ENCODE results near the gene FKBP10. TPM values are rescaled to one million over a fixed set of nuclear protein-coding genes. Genes with fewer than 3 reads are reported as not detected.

Gene FKBP10
- total RNA-seq, 1 experiment from 2014 or later = 112 TPM

- Mint-ChIP-seq H3K9me3 (ENCODE audit: unreplicated experiment) (no peaks in the 10 kb centered on the region), H3K36me3 (ENCODE audit: insufficient read depth, unreplicated experiment) (peaks cover 44% of the 10 kb centered on the region), H3K27ac (ENCODE audit: unreplicated experiment) (peak overlapping the region; percentile 83), H3K27me3 (ENCODE audit: insufficient read depth, unreplicated experiment) (no peaks in the 10 kb centered on the region), H3K4me3 (ENCODE audit: unreplicated experiment) (peak overlapping the region; percentile 67), H3K4me1 (ENCODE audit: low read depth, unreplicated experiment) (peaks cover 53% of the 10 kb centered on the region)
- POLR2A ChIA-PET = interaction anchor here (0.5 to 2.5 kb wide), 6 partner anchors 9 to 208 kb away, joined by 3 to 44 read pairs (median 3); partner anchors contain the start of gene JUP
- H3K27me3 ChIP-seq (replicated peaks; ENCODE audit: control insufficient read depth, insufficient read depth, low read length) = no peaks in the 10 kb centered on the region
- intact Hi-C loops (cut with micrococcal nuclease; ENCODE audit: unreplicated experiment) = loop anchor here (1.0 kb wide), 1 partner anchor 8 kb away; the partner anchor contains the start of gene JUP
- no peak for TF ChIP-seq CTCF (IDR thresholded peaks at IDR 0.05; ENCODE audit: insufficient read depth in 1 of 2, low read depth in 1 of 2, low read length in 1 of 2, severe bottlenecking in 1 of 2, unreplicated experiment in 1 of 2)
- no TSS peak for BruUV-seq (replicated peaks)
- no peaks in the 10 kb centered on the region for H3K36me3 ChIP-seq (ENCODE audit: control insufficient read depth, insufficient read depth, low read length)
- CTCF ChIA-PET = interaction anchor here (0.5 to 4.4 kb wide), 5 partner anchors 9 to 71 kb away, joined by 3 to 45 read pairs (median 5); partner anchors contain the start of genes JUP, KLHL11 and P3H4
- H3K4me3 ChIP-seq (ENCODE audit: low read depth, low read length) = no peak overlapping the region
- no peaks in the 10 kb centered on the region for H3K9me3 ChIP-seq
- H3K4me1 ChIP-seq = peaks cover 62% of the 10 kb centered on the region
- DNase-seq = no peak
These were observed 18.2 kb upstream of the FKBP10 start for GRCh38 chr17:41794540-41794975.

GRCh38 chr17:41796121-41796895, 16.5 kb upstream of the FKBP10 start:
- Histone ChIP-seq H3K4me3 (ENCODE audit: low read depth, low read length) (no peak overlapping the region), H3K9me3 (no peaks in the 10 kb centered on the region), H3K36me3 (ENCODE audit: control insufficient read depth, insufficient read depth, low read length) (no peaks in the 10 kb centered on the region), H3K4me1 (peaks cover 75% of the 10 kb centered on the region), H3K27me3 (replicated peaks; ENCODE audit: control insufficient read depth, insufficient read depth, low read length) (no peaks in the 10 kb centered on the region)
- ChIA-PET CTCF (interaction anchor here (0.6 to 4.4 kb wide), 2 partner anchors 11 to 94 kb away, joined by 4 to 45 read pairs; partner anchors contain the start of gene JUP), POLR2A (interaction anchor here (1.2 kb wide), 1 partner anchor 10 kb away, joined by 13 read pairs; the partner anchor contains the start of gene JUP)
- H3K27me3 Mint-ChIP-seq (ENCODE audit: insufficient read depth, unreplicated experiment) = no peaks in the 10 kb centered on the region
- DNase-seq = peak; percentile 51 to 84
- H3K4me3 Mint-ChIP-seq (ENCODE audit: unreplicated experiment) = peak overlapping the region; percentile 16
- TF ChIP-seq CTCF (IDR thresholded peaks at IDR 0.05; ENCODE audit: insufficient read depth in 1 of 2, low read depth in 1 of 2, low read length in 1 of 2, severe bottlenecking in 1 of 2, unreplicated experiment in 1 of 2) = no peak
- no TSS peak for BruUV-seq (replicated peaks)
- no peaks in the 10 kb centered on the region for H3K9me3 Mint-ChIP-seq (ENCODE audit: unreplicated experiment)
- peak overlapping the region; percentile 83 for H3K27ac Mint-ChIP-seq (ENCODE audit: unreplicated experiment)
- intact Hi-C loops (cut with micrococcal nuclease; ENCODE audit: unreplicated experiment) = no loop called here
- peaks cover 63% of the 10 kb centered on the region for H3K4me1 Mint-ChIP-seq (ENCODE audit: low read depth, unreplicated experiment)
- peaks cover 54% of the 10 kb centered on the region for H3K36me3 Mint-ChIP-seq (ENCODE audit: insufficient read depth, unreplicated experiment)

- no peak overlapping the region for H3K4me3 ChIP-seq (ENCODE audit: low read depth, low read length)
- Mint-ChIP-seq H3K27ac (ENCODE audit: unreplicated experiment) (peak overlapping the region; percentile 99), H3K9me3 (ENCODE audit: unreplicated experiment) (no peaks in the 10 kb centered on the region), H3K4me3 (ENCODE audit: unreplicated experiment) (no peak overlapping the region), H3K4me1 (ENCODE audit: low read depth, unreplicated experiment) (peaks cover 59% of the 10 kb centered on the region), H3K36me3 (ENCODE audit: insufficient read depth, unreplicated experiment) (peaks cover 61% of the 10 kb centered on the region), H3K27me3 (ENCODE audit: insufficient read depth, unreplicated experiment) (no peaks in the 10 kb centered on the region)
- no peak for DNase-seq
- BruUV-seq (replicated peaks) = no TSS peak
- H3K9me3 ChIP-seq = no peaks in the 10 kb centered on the region
- H3K27me3 ChIP-seq (replicated peaks; ENCODE audit: control insufficient read depth, insufficient read depth, low read length) = no peaks in the 10 kb centered on the region
- CTCF ChIA-PET = interaction anchor here (0.6 kb wide), 1 partner anchor 95 kb away, joined by 4 read pairs; no protein-coding TSS in a partner anchor
- H3K4me1 ChIP-seq = peaks cover 68% of the 10 kb centered on the region
- POLR2A ChIA-PET = no interaction called here
- no peak for TF ChIP-seq CTCF (IDR thresholded peaks at IDR 0.05; ENCODE audit: insufficient read depth in 1 of 2, low read depth in 1 of 2, low read length in 1 of 2, severe bottlenecking in 1 of 2, unreplicated experiment in 1 of 2)
- intact Hi-C loops (cut with micrococcal nuclease; ENCODE audit: unreplicated experiment) = no loop called here
- 0 out of 2 replicates have a peak, but pooled peaks cover 2% of the 10 kb centered on the region for H3K36me3 ChIP-seq (ENCODE audit: control insufficient read depth, insufficient read depth, low read length)
These were observed 15.4 kb upstream of the FKBP10 start for GRCh38 chr17:41797377-41797776.
